Measurements from ENCODE around the gene MAML3. TPM values are rescaled to one million over a fixed set of nuclear protein-coding genes. Genes with fewer than 3 reads are reported as not detected.

Gene MAML3
- total and polyA plus RNA-seq, 2 of the 13 experiments (the other 11 are each of a cell fraction or from before 2014, with no cell fraction given) = 0.05 to 0.13 TPM

DNA sequence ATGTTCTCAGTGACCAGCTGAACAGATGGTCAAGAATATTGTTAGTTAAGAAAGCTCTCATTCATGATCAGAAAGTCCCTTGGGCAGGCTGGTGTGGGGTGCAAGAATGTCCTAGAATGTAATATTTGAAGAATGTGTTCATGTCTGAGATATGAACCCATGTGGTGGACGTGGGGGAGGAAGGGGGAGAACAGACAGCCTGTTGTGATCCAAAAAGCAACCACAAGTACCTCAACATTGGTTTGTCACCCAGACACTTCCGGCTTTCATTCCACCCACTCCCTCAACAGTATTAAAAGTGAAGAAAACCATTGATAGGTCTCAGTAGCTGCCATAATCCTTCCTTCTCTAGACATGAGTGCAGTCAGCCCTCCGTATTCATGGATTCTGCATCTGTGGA is 82.2 kb downstream of the MAML3 start (continued):
- no peak for TF ChIP-seq ZSCAN5A (CRISPR knock-in tag; IDR thresholded peaks at IDR 0.05; ENCODE audit: borderline replicate concordance)

- DNase-seq (ENCODE audit: low spot score) (no peak), ATAC-seq (no peak), FAIRE-seq (no peak)
- H3K4me1 ChIP-seq (ENCODE audit: insufficient read depth, low read length) = no peaks in the 10 kb centered on the region
- no peak overlapping the region for H2AFZ ChIP-seq (ENCODE audit: low read length)
- intact Hi-C loops (cut with micrococcal nuclease; ENCODE audit: unreplicated experiment) (no loop called here), in situ Hi-C loops (cut with HindIII; ENCODE audit: extremely low pct_ligation_motif_present, low pct_unique_long_range_greater_than_20kb) (no loop called here)
- CTCF ChIA-PET (ENCODE audit: low intra/inter-chr PET ratio, low total read pairs) = no interaction called here
- H3K27me3 ChIP-seq (ENCODE audit: control insufficient read depth in 1 of 2, insufficient read depth in 2 of 2, low read length in 2 of 2) = no peaks in the 10 kb centered on the region
- BruUV-seq (replicated peaks) = no TSS peak
- no peaks in the 10 kb centered on the region for H3K36me3 ChIP-seq (replicated peaks in 1 of 2; ENCODE audit: control insufficient read depth in 1 of 2, insufficient read depth in 2 of 2, low read length in 2 of 2)
- H3K27ac ChIP-seq (ENCODE audit: extremely low read length, insufficient read depth, low read length) = no peak overlapping the region
- POLR2A ChIA-PET = no interaction called here
- no peaks in the 10 kb centered on the region for H4K20me1 ChIP-seq (ENCODE audit: insufficient read depth, low read length)
- H3K79me2 ChIP-seq (ENCODE audit: insufficient read depth, low read length) = no peaks in the 10 kb centered on the region
- H3K4me3 ChIP-seq (replicated peaks in 1 of 3; ENCODE audit: insufficient read depth in 1 of 3, low read depth in 2 of 3, low read length in 3 of 3) = no peak overlapping the region
- no peaks in the 10 kb centered on the region for H3K9me3 ChIP-seq (ENCODE audit: low read length)
- no peak overlapping the region for H3K4me2 ChIP-seq (ENCODE audit: low read depth, low read length)
- TF ChIP-seq ZBTB7A (CRISPR knock-in tag; IDR thresholded peaks at IDR 0.05) = no peak
- TF ChIP-seq NCOR1 (IDR thresholded peaks at IDR 0.05; ENCODE audit: borderline replicate concordance, low read length) = no peak
- TF ChIP-seq KAT8 (CRISPR knock-in tag; IDR thresholded peaks at IDR 0.05) = no peak
- no peak for TF ChIP-seq SSRP1 (CRISPR knock-in tag; IDR thresholded peaks at IDR 0.05)
- no peak for TF ChIP-seq MAFK (conservative IDR thresholded peaks at IDR 0.05 in 1 of 2, IDR thresholded peaks at IDR 0.05 in 1 of 2; ENCODE audit: low read length in 2 of 2)
- H3K9ac ChIP-seq (ENCODE audit: insufficient read depth, low read depth, low read length) = no peak overlapping the region
- 23% methylated on average over 5 of the region's 6 CpGs for WGBS (ENCODE audit: low lambda C conversion rate)
Observed at GRCh38 chr4:140070973-140071372, 83.0 kb downstream of the MAML3 start.

- Histone ChIP-seq H3K9me3 (ENCODE audit: low read length) (no peaks in the 10 kb centered on the region), H3K4me1 (ENCODE audit: insufficient read depth, low read length) (no peaks in the 10 kb centered on the region), H3K27me3 (ENCODE audit: control insufficient read depth in 1 of 2, insufficient read depth in 2 of 2, low read length in 2 of 2) (no peaks in the 10 kb centered on the region), H2AFZ (ENCODE audit: low read length) (no peak overlapping the region), H3K27ac (ENCODE audit: extremely low read length, insufficient read depth, low read length) (no peak overlapping the region), H4K20me1 (ENCODE audit: insufficient read depth, low read length) (no peaks in the 10 kb centered on the region), H3K36me3 (replicated peaks in 1 of 2; ENCODE audit: control insufficient read depth in 1 of 2, insufficient read depth in 2 of 2, low read length in 2 of 2) (no peaks in the 10 kb centered on the region), H3K4me2 (ENCODE audit: low read depth, low read length) (no peak overlapping the region), H3K79me2 (ENCODE audit: insufficient read depth, low read length) (no peaks in the 10 kb centered on the region), H3K9ac (ENCODE audit: insufficient read depth, low read depth, low read length) (no peak overlapping the region), H3K4me3 (replicated peaks in 1 of 3; ENCODE audit: insufficient read depth in 1 of 3, low read depth in 2 of 3, low read length in 3 of 3) (no peak overlapping the region)
- BruUV-seq (replicated peaks) = no TSS peak
- FAIRE-seq (no peak), ATAC-seq (no peak), DNase-seq (ENCODE audit: low spot score) (no peak)
- ChIA-PET POLR2A (no interaction called here), CTCF (ENCODE audit: low intra/inter-chr PET ratio, low total read pairs) (no interaction called here)
- in situ Hi-C loops (cut with HindIII; ENCODE audit: extremely low pct_ligation_motif_present, low pct_unique_long_range_greater_than_20kb) (no loop called here), intact Hi-C loops (cut with micrococcal nuclease; ENCODE audit: unreplicated experiment) (no loop called here)
- WGBS (ENCODE audit: low lambda C conversion rate) = 0% methylated on average over 2 of the region's 2 CpGs
- TF ChIP-seq MED13 (CRISPR knock-in tag; IDR thresholded peaks at IDR 0.05) = no peak
- TF ChIP-seq ZNF720 (CRISPR knock-in tag; IDR thresholded peaks at IDR 0.05) = no peak
- TF ChIP-seq SP1 (IDR thresholded peaks at IDR 0.05) = no peak
- TF ChIP-seq SP1 (CRISPR knock-in tag; IDR thresholded peaks at IDR 0.05) = no peak
- TF ChIP-seq ZNF530 (CRISPR knock-in tag; IDR thresholded peaks at IDR 0.05; ENCODE audit: low read depth) = no peak
- no peak for TF ChIP-seq PPARG (CRISPR knock-in tag; conservative IDR thresholded peaks at IDR 0.05)
- no peak for TF ChIP-seq ZNF678 (CRISPR knock-in tag; IDR thresholded peaks at IDR 0.05)
- no peak for TF ChIP-seq PBX2 (CRISPR knock-in tag; IDR thresholded peaks at IDR 0.05)
- TF ChIP-seq, protein P1, sequence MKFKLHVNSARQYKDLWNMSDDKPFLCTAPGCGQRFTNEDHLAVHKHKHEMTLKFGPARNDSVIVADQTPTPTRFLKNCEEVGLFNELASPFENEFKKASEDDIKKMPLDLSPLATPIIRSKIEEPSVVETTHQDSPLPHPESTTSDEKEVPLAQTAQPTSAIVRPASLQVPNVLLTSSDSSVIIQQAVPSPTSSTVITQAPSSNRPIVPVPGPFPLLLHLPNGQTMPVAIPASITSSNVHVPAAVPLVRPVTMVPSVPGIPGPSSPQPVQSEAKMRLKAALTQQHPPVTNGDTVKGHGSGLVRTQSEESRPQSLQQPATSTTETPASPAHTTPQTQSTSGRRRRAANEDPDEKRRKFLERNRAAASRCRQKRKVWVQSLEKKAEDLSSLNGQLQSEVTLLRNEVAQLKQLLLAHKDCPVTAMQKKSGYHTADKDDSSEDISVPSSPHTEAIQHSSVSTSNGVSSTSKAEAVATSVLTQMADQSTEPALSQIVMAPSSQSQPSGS (CRISPR knock-in tag; IDR thresholded peaks at IDR 0.05) = no peak
- no peak for TF ChIP-seq ZNF317 (CRISPR knock-in tag; IDR thresholded peaks at IDR 0.05)
- TF ChIP-seq ZC3H13 (CRISPR knock-in tag; IDR thresholded peaks at IDR 0.05) = no peak
Observed at GRCh38 chr4:140070366-140070765, 83.6 kb downstream of the MAML3 start.

Data from HepG2 (cell line).